ENCODE results near the gene NEAT1. TPM values are rescaled to one million over a fixed set of nuclear protein-coding genes. Genes with fewer than 3 reads are reported as not detected.

The NEAT1 gene
- total and polyA plus RNA-seq, 9 of the 15 experiments (the other 6 are each of a cell fraction or from before 2014, with no cell fraction given), result 20.1 to 389 (median 62.8) TPM

- peak; percentile 63 for TF ChIP-seq PRDM10 (IDR thresholded peaks at IDR 0.05; ENCODE audit: partially characterized antibody)
- TF ChIP-seq MCM7 (IDR thresholded peaks at IDR 0.05), result no peak
- TF ChIP-seq SRSF3 (IDR thresholded peaks at IDR 0.05; ENCODE audit: insufficient read depth, low read length), result no peak
- no peak for TF ChIP-seq TSC22D4 (tag; IDR thresholded peaks at IDR 0.05)
- no peak; the same call in 1 of the 2 replicates for TF ChIP-seq STAT6 (CRISPR knock-in tag; IDR thresholded peaks at IDR 0.05)
- TF ChIP-seq ZC3H11A (IDR thresholded peaks at IDR 0.05; ENCODE audit: low read depth, low read length), result no peak
- TF ChIP-seq CHD7 (IDR thresholded peaks at IDR 0.05; ENCODE audit: low read depth, low read length), result no peak
Observed at GRCh38 chr11:65479184-65480145, 56.9 kb downstream of the NEAT1 start (continued).

Measured in K562 (cell line).